HepG2 (cell line): ENCODE data around the gene ZNF189.

Experiments used
- ASH2L ChIP-seq: fragments of 300-600, 200-600 bp; sonication (generic); IDR thresholded peaks from 2 replicates; pipeline ENCODE4 v1.7.0; 2017; ENCODE audit warnings: low read depth, mild to moderate bottlenecking, moderate library complexity, mixed read lengths, low read length; ENCODE audit not compliant: insufficient read length
- HNRNPK ChIP-seq: fragments of 200-400 bp; formaldehyde crosslinking; IDR thresholded peaks from 2 replicates; pipeline ENCODE4 v1.6.1; 2018; ENCODE audit warnings: low read length, low read depth, moderate library complexity, mild to moderate bottlenecking; ENCODE audit not compliant: poor library complexity, severe bottlenecking
- PAWR ChIP-seq: sonication (generic); formaldehyde crosslinking; IDR thresholded peaks from 2 replicates; pipeline ENCODE4 v1.4.0; 2020; ENCODE audit warnings: missing genetic modification reagents, mild to moderate bottlenecking, borderline replicate concordance
- POLR2A ChIP-seq, 2 experiments: IDR thresholded peaks; 2 replicates each; pipeline ENCODE4 v1.6.1; 2011; ENCODE audit warnings: low read depth in 2 of 2, low read length in 2 of 2, mild to moderate bottlenecking in 1 of 2, moderate library complexity in 1 of 2; ENCODE audit not compliant: insufficient read depth in 1 of 2
- POLR2AphosphoS5 ChIP-seq: IDR thresholded peaks from 2 replicates; pipeline ENCODE4 v1.6.1; 2012; ENCODE audit warnings: low read depth, low read length
- SRF ChIP-seq: IDR thresholded peaks from 2 replicates; pipeline ENCODE4 v1.6.1; 2011; ENCODE audit warnings: mild to moderate bottlenecking, low read depth, low read length, moderate library complexity
- STAG1 ChIP-seq: sonication (generic); formaldehyde crosslinking; IDR thresholded peaks from 2 replicates; pipeline ENCODE4 v1.4.0; 2020; ENCODE audit warnings: missing genetic modification reagents
- ZFP36L1 ChIP-seq: sonication (generic); formaldehyde crosslinking; IDR thresholded peaks from 2 replicates; pipeline ENCODE4 v1.8.0; 2022; ENCODE audit warnings: mild to moderate bottlenecking, missing genetic modification reagents, moderate library complexity
- ZNF3 ChIP-seq: IDR thresholded peaks from 2 replicates; pipeline ENCODE4 v1.7.0; 2017; ENCODE audit warnings: inconsistent platforms
- ZNF354B ChIP-seq: sonication (generic); formaldehyde crosslinking; IDR thresholded peaks from 2 replicates; pipeline ENCODE4 v1.8.0; 2022; ENCODE audit warnings: mild to moderate bottlenecking, missing genetic modification reagents
- ZZZ3 ChIP-seq: sonication (generic); formaldehyde crosslinking; IDR thresholded peaks from 2 replicates; pipeline ENCODE4 v1.4.0; 2020; ENCODE audit warnings: missing genetic modification reagents, mild to moderate bottlenecking, borderline replicate concordance
- TF ChIP-seq, protein P1 (sequence below): sonication (generic); formaldehyde crosslinking; IDR thresholded peaks from 2 replicates; pipeline ENCODE4 v1.5.0; 2020; ENCODE audit warnings: mild to moderate bottlenecking, missing genetic modification reagents, moderate library complexity

DNA sequence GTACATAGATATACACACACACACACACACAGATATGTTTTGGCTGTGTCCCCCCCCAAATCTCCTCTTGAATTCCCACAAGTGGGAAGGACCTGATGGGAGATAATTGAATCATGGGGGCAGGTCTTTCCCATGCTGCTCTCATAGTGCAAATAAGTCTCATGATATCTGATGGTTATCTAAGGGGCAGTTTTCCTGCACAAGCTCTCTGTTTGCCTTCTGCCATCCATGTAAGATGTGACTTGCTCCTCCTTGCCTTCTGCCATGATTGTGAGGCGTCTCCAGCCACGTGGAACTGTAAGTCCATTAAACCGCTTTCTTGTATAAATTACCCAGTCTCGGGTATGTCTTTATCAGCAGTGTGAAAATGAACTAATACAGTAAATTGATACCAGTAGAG is 52.8 kb downstream of the ZNF189 start:
- no peak for TF ChIP-seq ZFP36L1 (CRISPR knock-in tag)
- TF ChIP-seq SRF, result no peak
- TF ChIP-seq STAG1, result no peak
- TF ChIP-seq ZZZ3, result no peak
- TF ChIP-seq, protein P1, sequence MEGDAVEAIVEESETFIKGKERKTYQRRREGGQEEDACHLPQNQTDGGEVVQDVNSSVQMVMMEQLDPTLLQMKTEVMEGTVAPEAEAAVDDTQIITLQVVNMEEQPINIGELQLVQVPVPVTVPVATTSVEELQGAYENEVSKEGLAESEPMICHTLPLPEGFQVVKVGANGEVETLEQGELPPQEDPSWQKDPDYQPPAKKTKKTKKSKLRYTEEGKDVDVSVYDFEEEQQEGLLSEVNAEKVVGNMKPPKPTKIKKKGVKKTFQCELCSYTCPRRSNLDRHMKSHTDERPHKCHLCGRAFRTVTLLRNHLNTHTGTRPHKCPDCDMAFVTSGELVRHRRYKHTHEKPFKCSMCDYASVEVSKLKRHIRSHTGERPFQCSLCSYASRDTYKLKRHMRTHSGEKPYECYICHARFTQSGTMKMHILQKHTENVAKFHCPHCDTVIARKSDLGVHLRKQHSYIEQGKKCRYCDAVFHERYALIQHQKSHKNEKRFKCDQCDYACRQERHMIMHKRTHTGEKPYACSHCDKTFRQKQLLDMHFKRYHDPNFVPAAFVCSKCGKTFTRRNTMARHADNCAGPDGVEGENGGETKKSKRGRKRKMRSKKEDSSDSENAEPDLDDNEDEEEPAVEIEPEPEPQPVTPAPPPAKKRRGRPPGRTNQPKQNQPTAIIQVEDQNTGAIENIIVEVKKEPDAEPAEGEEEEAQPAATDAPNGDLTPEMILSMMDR (CRISPR knock-in tag), result no peak
- no peak for TF ChIP-seq POLR2A (IDR thresholded peaks at IDR 0.05; ENCODE audit: insufficient read depth in 1 of 2, low read depth in 2 of 2, low read length in 2 of 2)
- TF ChIP-seq POLR2AphosphoS5, result no peak
- no peak for TF ChIP-seq ZNF3
- TF ChIP-seq ASH2L, result no peak
- TF ChIP-seq HNRNPK, result no peak
- TF ChIP-seq PAWR, result no peak
- TF ChIP-seq ZNF354B (CRISPR knock-in tag), result no peak
